Astrocyte (in vitro differentiated cells and primary cell): Measurements from ENCODE around the gene TWNK. TPM values are rescaled to one million over a fixed set of nuclear protein-coding genes. Genes with fewer than 3 reads are reported as not detected.

Experiments
- DNase-seq: peaks from one replicate; pipeline ENCODE4 v3.0.0-alpha.2; 2010; ENCODE audit warnings: low read depth
- FAIRE-seq: peaks from 2 replicates; lab custom pipeline; 2011; peaks lifted over from hg19 to GRCh38; lab: Jason Lieb, UNC
- H2AFZ ChIP-seq: 2 replicates; pipeline ENCODE4 v1.6.0; 2012; ENCODE audit warnings: low read depth, low read length, inconsistent platforms
- H3K27ac ChIP-seq: 2 replicates; pipeline ENCODE4 v1.5.1; 2011; ENCODE audit warnings: low read depth, low read length, inconsistent platforms
- H3K27me3 ChIP-seq: 2 replicates; pipeline ENCODE4 v1.6.0; 2011; ENCODE audit warnings: low read length, inconsistent platforms; ENCODE audit not compliant: insufficient read depth
- H3K36me3 ChIP-seq: 2 replicates; pipeline ENCODE4 v1.5.1; 2011; ENCODE audit warnings: low read length, inconsistent platforms; ENCODE audit not compliant: insufficient read depth
- H3K4me1 ChIP-seq: 2 replicates; pipeline ENCODE4 v1.5.1; 2011; ENCODE audit warnings: low read length, inconsistent platforms; ENCODE audit not compliant: insufficient read depth
- H3K4me2 ChIP-seq: 2 replicates; pipeline ENCODE4 v1.6.0; 2012; ENCODE audit warnings: low read length, inconsistent platforms
- H3K4me3 ChIP-seq: 2 replicates; pipeline ENCODE4 v1.5.1; 2011; ENCODE audit warnings: low read depth, mild to moderate bottlenecking, low read length, inconsistent platforms; ENCODE audit not compliant: insufficient read depth
- H3K79me2 ChIP-seq: 2 replicates; pipeline ENCODE4 v1.6.0; 2012; ENCODE audit warnings: mild to moderate bottlenecking, low read length, inconsistent platforms; ENCODE audit not compliant: insufficient read depth
- H3K9ac ChIP-seq: 2 replicates; pipeline ENCODE4 v1.6.0; 2012; ENCODE audit warnings: mild to moderate bottlenecking, low read length, inconsistent platforms
- H3K9me3 ChIP-seq: 2 replicates; pipeline ENCODE4 v1.5.1; 2012; ENCODE audit warnings: low read depth, mild to moderate bottlenecking, low read length, inconsistent platforms; ENCODE audit not compliant: insufficient read depth
- H4K20me1 ChIP-seq: 2 replicates; pipeline ENCODE4 v1.6.0; 2012; ENCODE audit warnings: low read length, inconsistent platforms; ENCODE audit not compliant: insufficient read depth
- H3K27ac Mint-ChIP-seq: one replicate; pipeline ENCODE4 v1.8.0; 2021; ENCODE audit warnings: mild to moderate bottlenecking, mixed read lengths; ENCODE audit not compliant: unreplicated experiment
- H3K27me3 Mint-ChIP-seq: one replicate; pipeline ENCODE4 v1.8.0; 2021; ENCODE audit warnings: low read depth, mixed read lengths; ENCODE audit not compliant: unreplicated experiment
- H3K36me3 Mint-ChIP-seq: one replicate; pipeline ENCODE4 v1.8.0; 2021; ENCODE audit warnings: low read depth, mixed read lengths; ENCODE audit not compliant: unreplicated experiment
- H3K4me1 Mint-ChIP-seq: one replicate; pipeline ENCODE4 v1.8.0; 2021; ENCODE audit warnings: low read depth, mixed read lengths; ENCODE audit not compliant: unreplicated experiment
- H3K4me3 Mint-ChIP-seq: one replicate; pipeline ENCODE4 v1.8.0; 2021; ENCODE audit warnings: mild to moderate bottlenecking, moderate library complexity, mixed read lengths; ENCODE audit not compliant: unreplicated experiment
- H3K9me3 Mint-ChIP-seq: one replicate; pipeline ENCODE4 v1.8.0; 2021; ENCODE audit warnings: mild to moderate bottlenecking, mixed read lengths; ENCODE audit not compliant: unreplicated experiment
- EZH2 ChIP-seq: IDR thresholded peaks from 2 replicates; pipeline ENCODE4 v1.6.1; 2012; ENCODE audit warnings: mild to moderate bottlenecking, low read length, inconsistent platforms; ENCODE audit not compliant: insufficient read depth
- total RNA-seq: library from RNA; stranded (reverse); gene quantifications from 2 replicates; pipeline ENCODE4 v1.2.1, GENCODE V29; 2021
- TF ChIP-seq, protein P1 (sequence below): IDR thresholded peaks from 2 replicates; pipeline ENCODE4 v1.5.1; 2011; ENCODE audit warnings: low read depth, mild to moderate bottlenecking, inconsistent platforms, low read length, moderate library complexity; ENCODE audit not compliant: insufficient read depth

Gene TWNK
- total RNA-seq, 1 donor from 2014 or later: 12.9 TPM

DNA sequence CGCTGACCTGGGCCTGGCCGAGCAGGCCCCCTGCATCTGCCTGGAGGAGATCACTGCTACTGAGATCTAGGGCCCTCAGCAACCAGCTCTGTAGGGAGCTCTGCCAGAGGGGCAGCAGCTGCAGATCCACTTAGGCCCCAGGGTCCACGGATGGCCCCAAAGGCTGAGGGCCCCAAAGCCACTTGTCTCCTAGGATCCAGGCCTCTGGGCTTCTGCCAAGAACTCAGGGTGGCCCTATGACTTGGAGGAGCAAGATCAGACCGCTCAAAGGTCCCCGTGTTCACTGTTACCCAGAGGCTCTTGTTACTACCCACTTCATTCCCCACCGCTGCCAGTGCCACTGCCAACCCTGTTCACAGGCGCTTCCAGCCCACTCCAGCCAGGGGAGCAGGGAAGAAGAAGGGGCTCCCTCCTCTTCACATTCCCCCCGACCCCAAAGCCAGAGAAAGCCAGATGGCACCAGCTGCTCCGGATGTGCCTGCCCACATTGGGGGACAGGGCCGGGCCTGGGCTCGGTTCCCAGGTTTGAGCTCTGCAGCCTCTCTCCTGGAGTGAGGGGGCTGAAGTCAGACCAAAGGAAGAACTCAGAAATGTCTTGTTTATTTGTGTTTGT lies 19.9 kb downstream of the TWNK start:
- FAIRE-seq (no peak), DNase-seq (no peak)
- Histone ChIP-seq H3K27ac (no peak overlapping the region), H3K4me3 (no peak overlapping the region), H3K9me3 (no peaks in the 10 kb centered on the region), H3K9ac (no peak overlapping the region), H3K36me3 (peaks cover 10% of the 10 kb centered on the region), H4K20me1 (peaks cover 54% of the 10 kb centered on the region), H3K4me1 (peaks cover 11% of the 10 kb centered on the region), H3K4me2 (no peak overlapping the region), H3K79me2 (peaks cover 24% of the 10 kb centered on the region), H3K27me3 (no peaks in the 10 kb centered on the region), H2AFZ (no peak overlapping the region)
- Mint-ChIP-seq H3K27me3 (no peaks in the 10 kb centered on the region), H3K27ac (no peak overlapping the region), H3K4me1 (peaks cover 6% of the 10 kb centered on the region), H3K36me3 (peaks cover 3% of the 10 kb centered on the region), H3K4me3 (no peak overlapping the region), H3K9me3 (no peaks in the 10 kb centered on the region)
- TF ChIP-seq, protein P1, sequence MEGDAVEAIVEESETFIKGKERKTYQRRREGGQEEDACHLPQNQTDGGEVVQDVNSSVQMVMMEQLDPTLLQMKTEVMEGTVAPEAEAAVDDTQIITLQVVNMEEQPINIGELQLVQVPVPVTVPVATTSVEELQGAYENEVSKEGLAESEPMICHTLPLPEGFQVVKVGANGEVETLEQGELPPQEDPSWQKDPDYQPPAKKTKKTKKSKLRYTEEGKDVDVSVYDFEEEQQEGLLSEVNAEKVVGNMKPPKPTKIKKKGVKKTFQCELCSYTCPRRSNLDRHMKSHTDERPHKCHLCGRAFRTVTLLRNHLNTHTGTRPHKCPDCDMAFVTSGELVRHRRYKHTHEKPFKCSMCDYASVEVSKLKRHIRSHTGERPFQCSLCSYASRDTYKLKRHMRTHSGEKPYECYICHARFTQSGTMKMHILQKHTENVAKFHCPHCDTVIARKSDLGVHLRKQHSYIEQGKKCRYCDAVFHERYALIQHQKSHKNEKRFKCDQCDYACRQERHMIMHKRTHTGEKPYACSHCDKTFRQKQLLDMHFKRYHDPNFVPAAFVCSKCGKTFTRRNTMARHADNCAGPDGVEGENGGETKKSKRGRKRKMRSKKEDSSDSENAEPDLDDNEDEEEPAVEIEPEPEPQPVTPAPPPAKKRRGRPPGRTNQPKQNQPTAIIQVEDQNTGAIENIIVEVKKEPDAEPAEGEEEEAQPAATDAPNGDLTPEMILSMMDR: no peak
- no peak for TF ChIP-seq EZH2

DNA sequence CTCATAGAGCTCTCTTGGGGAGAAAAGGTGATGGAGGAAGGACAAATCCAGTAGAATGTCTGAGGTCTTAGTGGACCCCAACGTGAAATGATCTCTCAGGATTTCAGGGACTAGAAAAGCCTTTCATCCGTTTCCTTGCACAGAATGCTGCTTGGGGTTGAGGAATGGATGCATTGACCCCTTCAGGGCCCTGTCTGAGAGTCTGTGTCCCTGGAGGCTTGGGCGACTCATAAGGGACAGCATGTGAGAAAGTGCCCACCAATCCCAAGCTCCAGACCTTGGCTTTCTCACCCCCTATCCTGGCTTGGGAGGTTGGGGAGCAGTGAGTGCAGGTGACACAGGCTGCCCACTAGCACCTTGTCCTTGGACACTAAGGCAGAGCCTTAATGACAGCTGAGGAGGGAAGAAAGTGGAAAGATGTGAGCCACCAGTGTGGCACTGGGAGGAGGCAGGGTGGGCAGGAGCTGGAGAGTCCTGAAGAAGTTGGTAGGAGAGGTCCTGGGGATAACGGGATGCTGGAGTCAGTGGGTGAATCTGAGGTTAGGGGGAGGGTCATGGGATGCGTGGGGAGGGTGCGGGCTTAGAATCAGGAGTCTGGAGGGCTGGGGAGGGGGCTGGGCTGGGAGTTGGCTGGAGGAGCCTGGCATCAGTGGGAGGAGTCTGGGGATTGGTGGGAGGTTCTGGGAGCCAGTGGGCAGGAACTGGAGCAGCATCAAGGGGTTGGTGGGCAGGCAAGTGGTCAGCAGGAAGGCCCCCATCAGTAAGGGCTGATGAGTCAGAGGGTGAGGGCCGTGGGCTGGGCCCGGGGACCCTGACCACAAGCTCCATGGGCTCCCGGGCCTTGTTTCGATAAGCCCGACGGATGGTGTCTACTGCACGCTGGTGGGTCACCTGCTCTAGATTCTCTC lies 20.8 kb downstream of the TWNK start:
- H3K27me3 Mint-ChIP-seq: no peaks in the 10 kb centered on the region
- TF ChIP-seq, protein P1: no peak
- TF ChIP-seq EZH2: no peak
- H3K4me3 Mint-ChIP-seq: peak overlapping the region; percentile 57
- Histone ChIP-seq H3K79me2 (peaks cover 14% of the 10 kb centered on the region), H4K20me1 (peaks cover 45% of the 10 kb centered on the region), H3K4me1 (peaks cover 20% of the 10 kb centered on the region), H3K36me3 (peaks cover 8% of the 10 kb centered on the region), H3K4me3 (no peak overlapping the region), H3K9me3 (no peaks in the 10 kb centered on the region), H3K9ac (no peak overlapping the region), H3K27me3 (no peaks in the 10 kb centered on the region), H3K4me2 (no peak overlapping the region), H3K27ac (no peak overlapping the region), H2AFZ (no peak overlapping the region)
- H3K36me3 Mint-ChIP-seq: peaks cover 3% of the 10 kb centered on the region
- peak overlapping the region; percentile 47 for H3K27ac Mint-ChIP-seq
- FAIRE-seq (no peak), DNase-seq (no peak)
- peaks cover 10% of the 10 kb centered on the region for H3K4me1 Mint-ChIP-seq
- no peaks in the 10 kb centered on the region for H3K9me3 Mint-ChIP-seq
